Epithelial cell of esophagus (primary cell): ENCODE results near the gene ADGRG3.
A peak's percentile ranks its signal among the peaks of the same experiment; 100 is the strongest.

Source experiments
- DNase-seq: peaks from one replicate; pipeline ENCODE4 v3.0.0; 2010; ENCODE audit warnings: low read depth
- H3K4me3 ChIP-seq: 2 replicates; pipeline ENCODE4 v1.5.1; 2011; ENCODE audit warnings: mild to moderate bottlenecking, low read length, control low read depth
- CTCF ChIP-seq: IDR thresholded peaks from 2 replicates; pipeline ENCODE4 v1.5.1; 2011; ENCODE audit warnings: low read depth, mild to moderate bottlenecking, low read length, control low read depth, inconsistent platforms; ENCODE audit not compliant: insufficient read depth; ENCODE audit errors: missing control alignments

Gene ADGRG3

GRCh38 chr16:57736419-57737351, 68.6 kb downstream of the ADGRG3 start:
- peak overlapping the region; percentile 86 for H3K4me3 ChIP-seq
- peak; percentile 43 for TF ChIP-seq CTCF
- DNase-seq: peak; percentile 77

- no peak for TF ChIP-seq CTCF
- no peak overlapping the region for H3K4me3 ChIP-seq
Observed at GRCh38 chr16:57738844-57739243, 70.7 kb downstream of the ADGRG3 start.

More at GRCh38 chr16:57738844-57739243, 70.7 kb downstream of the ADGRG3 start:
- DNase-seq: no peak
